Large intestine (tissue), 3 donors: ENCODE results near the gene TECTA. TPM values are rescaled to one million over a fixed set of nuclear protein-coding genes. Genes with fewer than 3 reads are reported as not detected.
"Not testable (repeated sequence)": the region's sequence is repeated elsewhere in the genome, so short reads cannot be mapped to it uniquely, and the experiment has no call there.

Experiments used
- DNase-seq, 2 donors: peaks; one replicate each; pipeline versions ENCODE4 v3.0.0 to v3.0.0-alpha.2; 2013
- H3K27ac ChIP-seq: one replicate; pipeline ENCODE4 v1.5.1; 2013; ENCODE audit warnings: low read length
- H3K27me3 ChIP-seq: 2 replicates; pipeline ENCODE4 v1.6.1; 2013; ENCODE audit warnings: low read length; ENCODE audit not compliant: control insufficient read depth, insufficient read depth
- H3K36me3 ChIP-seq: 2 replicates; pipeline ENCODE4 v1.6.1; 2013; ENCODE audit warnings: low read length; ENCODE audit not compliant: control insufficient read depth, insufficient read depth
- H3K4me1 ChIP-seq: one replicate; pipeline ENCODE4 v1.6.1; 2013; ENCODE audit warnings: low read length; ENCODE audit not compliant: control insufficient read depth, insufficient read depth
- H3K4me3 ChIP-seq: one replicate; pipeline ENCODE4 v1.5.1; 2013; ENCODE audit warnings: low read length
- H3K9me3 ChIP-seq: one replicate; pipeline ENCODE4 v1.6.1; 2013; ENCODE audit warnings: mild to moderate bottlenecking, low read depth, low read length, moderate library complexity; ENCODE audit not compliant: control insufficient read depth
- WGBS: methylation state at CpG from one replicate; pipeline ENCODE4 v1.1.5; 2013; ENCODE audit warnings: low lambda C conversion rate; ENCODE audit not compliant: insufficient coverage; 5-methylcytosine and 5-hydroxymethylcytosine counted together
- polyA plus RNA-seq: library from polyadenylated mRNA; unstranded; fragments of 120-200 nt; gene quantifications from one replicate; pipeline ENCODE4 v1.2.1, GENCODE V29; 2013

Gene TECTA
- polyA plus RNA-seq, 1 donor = 1.2 TPM

DNA sequence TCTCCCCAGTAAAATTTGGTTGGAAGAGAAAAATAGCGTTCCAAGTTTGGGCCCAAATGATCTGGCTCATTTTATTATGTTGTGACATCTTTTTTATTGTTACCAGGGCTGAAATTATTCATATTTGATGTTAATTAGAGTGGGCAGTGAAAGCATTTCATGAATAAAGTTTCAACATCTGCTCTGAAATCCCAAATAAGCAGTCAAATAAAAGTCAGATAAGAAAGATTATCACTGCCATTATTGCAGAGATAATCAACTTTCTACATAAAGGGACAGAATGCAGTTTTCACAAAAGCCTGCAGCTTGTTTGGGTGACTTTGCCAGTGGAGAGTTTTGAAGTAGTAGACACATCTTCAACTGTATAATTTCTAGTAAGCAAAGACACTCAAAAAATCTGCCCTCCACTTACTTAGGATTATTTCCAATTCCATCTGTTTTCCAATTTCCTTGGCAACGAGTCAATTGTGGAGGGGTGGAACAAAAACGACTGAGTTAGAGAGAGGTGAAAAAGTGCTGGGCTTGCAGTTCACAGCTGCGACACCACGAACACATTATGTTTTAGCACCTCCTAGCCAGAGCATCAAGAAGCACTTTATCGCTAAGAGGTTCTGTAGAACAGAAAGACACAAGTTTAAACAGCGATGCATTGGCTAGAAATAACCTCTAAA, 9.0 kb downstream of the TECTA start:
- Histone ChIP-seq H3K4me1 (no peaks in the 10 kb centered on the region), H3K4me3 (no peak overlapping the region), H3K27me3 (peaks cover 3% of the 10 kb centered on the region), H3K36me3 (no peaks in the 10 kb centered on the region), H3K9me3 (no peaks in the 10 kb centered on the region), H3K27ac (no peak overlapping the region)
- DNase-seq = no peak
- 73% methylated on average over 4 of the region's 7 CpGs for WGBS

GRCh38 chr11:121110871-121111724, 10.1 kb downstream of the TECTA start:
- Histone ChIP-seq H3K4me1 (no peaks in the 10 kb centered on the region), H3K4me3 (no peak overlapping the region), H3K27me3 (peaks cover 3% of the 10 kb centered on the region), H3K36me3 (no peaks in the 10 kb centered on the region), H3K9me3 (no peaks in the 10 kb centered on the region), H3K27ac (no peak overlapping the region)
- no peak for DNase-seq
- WGBS = 95% methylated on average over 4 of the region's 10 CpGs

- no CpG with 5 or more reads among the region's 32 CpGs for WGBS
- H3K27me3 ChIP-seq = peaks cover 3% of the 10 kb centered on the region
- H3K27ac ChIP-seq = no peak overlapping the region
- no peaks in the 10 kb centered on the region for H3K36me3 ChIP-seq
- H3K9me3 ChIP-seq = no peaks in the 10 kb centered on the region
- peak; percentile 37 to 62 for DNase-seq
- no peaks in the 10 kb centered on the region for H3K4me1 ChIP-seq
- no peak overlapping the region for H3K4me3 ChIP-seq
Measured at GRCh38 chr11:121112498-121113455, 11.7 kb downstream of the TECTA start.

DNA sequence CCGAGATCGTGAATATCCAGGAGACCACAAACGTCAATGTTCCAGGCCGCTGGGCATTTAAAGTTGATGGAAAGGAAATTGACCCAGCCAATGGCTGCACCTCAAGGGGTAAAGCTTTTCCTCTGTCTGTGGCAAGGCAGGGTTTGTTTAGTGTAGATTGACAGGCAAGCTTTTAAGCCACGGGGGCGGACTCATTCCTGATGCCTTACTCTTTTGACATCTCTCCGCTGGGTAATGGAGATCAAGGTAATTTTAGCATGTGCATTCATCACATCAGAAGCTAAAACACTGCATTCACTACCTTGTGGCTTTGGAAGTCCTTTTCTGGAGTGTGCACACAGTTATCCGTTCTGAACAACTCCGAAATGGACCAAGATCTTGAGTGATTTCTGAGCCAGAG, 12.6 kb downstream of the TECTA start:
- 100% methylated on average over 2 of the region's 9 CpGs for WGBS
- Histone ChIP-seq H3K27ac (no peak overlapping the region), H3K27me3 (peaks cover 3% of the 10 kb centered on the region), H3K9me3 (no peaks in the 10 kb centered on the region), H3K36me3 (no peaks in the 10 kb centered on the region), H3K4me3 (no peak overlapping the region), H3K4me1 (no peaks in the 10 kb centered on the region)
- no peak for DNase-seq

DNA sequence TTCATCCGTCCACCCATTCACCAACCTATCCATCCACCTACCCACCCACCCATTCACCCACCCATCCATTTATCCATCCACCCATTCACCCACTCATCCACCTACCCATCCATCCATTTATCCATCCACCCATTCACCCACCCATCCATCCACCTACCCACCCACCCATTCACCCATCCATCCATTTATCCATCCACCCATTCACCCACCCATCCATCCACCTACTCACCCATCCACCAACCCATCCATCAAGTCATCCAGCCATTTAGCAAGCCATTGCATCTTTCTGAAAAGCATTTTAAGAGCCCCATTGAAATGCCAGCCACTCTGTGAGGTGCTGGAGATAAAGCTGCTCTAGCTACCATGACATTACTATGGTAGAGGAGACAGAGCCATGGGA, 14.0 kb downstream of the TECTA start:
- not testable (repeated sequence) for H3K4me3 ChIP-seq, DNase-seq, H3K4me1 ChIP-seq, H3K27me3 ChIP-seq, H3K36me3 ChIP-seq, H3K27ac ChIP-seq, H3K9me3 ChIP-seq
- WGBS = no CpG with 5 or more reads among the region's 1 CpG

- H3K9me3 ChIP-seq = peaks cover 3% of the 10 kb centered on the region
- H3K4me1 ChIP-seq = no peaks in the 10 kb centered on the region
- H3K27ac ChIP-seq = no peak overlapping the region
- no peak overlapping the region for H3K4me3 ChIP-seq
- WGBS = 40% methylated on average over 1 of the region's 6 CpGs
- DNase-seq = no peak
- H3K27me3 ChIP-seq = no peaks in the 10 kb centered on the region
- H3K36me3 ChIP-seq = no peaks in the 10 kb centered on the region
Measured at GRCh38 chr11:121117788-121118187, 16.7 kb downstream of the TECTA start.

DNA sequence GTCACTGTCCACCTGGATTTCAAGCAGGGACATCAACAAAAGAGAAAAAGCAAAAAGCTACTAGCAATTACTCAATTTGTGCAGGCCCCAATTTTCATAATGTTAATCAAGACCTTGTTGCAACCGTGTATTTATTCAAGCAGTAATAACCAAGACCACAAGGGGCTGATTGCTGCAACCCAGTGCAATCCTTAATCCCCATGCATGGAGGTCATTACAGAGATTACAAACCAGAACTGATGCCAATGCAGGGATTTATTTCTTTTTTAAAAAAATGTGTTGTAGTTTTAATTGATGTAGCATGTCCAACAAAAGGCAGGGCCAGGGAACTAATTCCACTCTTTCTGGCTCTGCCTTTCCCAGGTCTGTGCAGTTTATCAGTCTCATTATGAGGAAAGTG, 18.4 kb downstream of the TECTA start:
- no peaks in the 10 kb centered on the region for H3K27me3 ChIP-seq
- H3K4me3 ChIP-seq = no peak overlapping the region
- no peak for DNase-seq
- H3K27ac ChIP-seq = no peak overlapping the region
- no CpG with 5 or more reads among the region's 1 CpG for WGBS
- peaks cover 3% of the 10 kb centered on the region for H3K9me3 ChIP-seq
- H3K4me1 ChIP-seq = no peaks in the 10 kb centered on the region
- no peaks in the 10 kb centered on the region for H3K36me3 ChIP-seq

- Histone ChIP-seq H3K27me3 (no peaks in the 10 kb centered on the region), H3K27ac (no peak overlapping the region), H3K9me3 (peaks cover 3% of the 10 kb centered on the region), H3K4me1 (no peaks in the 10 kb centered on the region), H3K4me3 (no peak overlapping the region), H3K36me3 (no peaks in the 10 kb centered on the region)
- WGBS = no CpG with 5 or more reads among the region's 3 CpGs
- no peak for DNase-seq
Measured at GRCh38 chr11:121122328-121122727, 21.3 kb downstream of the TECTA start.

GRCh38 chr11:121123496-121124069, 22.5 kb downstream of the TECTA start:
- H3K4me1 ChIP-seq = no peaks in the 10 kb centered on the region
- H3K27ac ChIP-seq = no peak overlapping the region
- 100% methylated on average over 1 of the region's 6 CpGs for WGBS
- peaks cover 3% of the 10 kb centered on the region for H3K9me3 ChIP-seq
- H3K36me3 ChIP-seq = no peaks in the 10 kb centered on the region
- no peak overlapping the region for H3K4me3 ChIP-seq
- no peak for DNase-seq
- H3K27me3 ChIP-seq = no peaks in the 10 kb centered on the region

GRCh38 chr11:121127809-121128208, 26.8 kb downstream of the TECTA start:
- DNase-seq = no peak
- H3K9me3 ChIP-seq = no peaks in the 10 kb centered on the region
- H3K36me3 ChIP-seq = no peaks in the 10 kb centered on the region
- H3K4me3 ChIP-seq = no peak overlapping the region
- no CpG with 5 or more reads among the region's 30 CpGs for WGBS
- H3K4me1 ChIP-seq = no peaks in the 10 kb centered on the region
- no peaks in the 10 kb centered on the region for H3K27me3 ChIP-seq
- no peak overlapping the region for H3K27ac ChIP-seq
